Gastrocnemius medialis (tissue), 4 donors: ENCODE results near the gene PLA2G4A. TPM values are rescaled to one million over a fixed set of nuclear protein-coding genes. Genes with fewer than 3 reads are reported as not detected.

ENCODE experiments used
- ATAC-seq, 2 donors: fragments of 150-250 bp; one replicate each; pipeline ENCODE4 v1.9.1; 2016
- DNase-seq, 2 donors: peaks; one replicate each; pipeline ENCODE4 v3.0.0-alpha.2; 2019
- H3K27ac ChIP-seq, 4 donors: fragments of 200-600 bp; sonication (generic); 1 replicate in 1 of 4; 2 replicates in 3 of 4; pipeline ENCODE4 v1.5.1; 2016 to 2018; ENCODE audit warnings: mild to moderate bottlenecking in 2 of 4, moderate library complexity in 1 of 4
- H3K27me3 ChIP-seq, 3 donors: fragments of 200-600 bp; sonication (generic) in 2 of 3; 1 replicate in 1 of 3; 2 replicates in 2 of 3; pipeline versions ENCODE4 v1.5.1 to v1.6.0; 2016 to 2019; ENCODE audit warnings: mild to moderate bottlenecking in 1 of 3, moderate library complexity in 1 of 3
- H3K36me3 ChIP-seq, 2 donors: fragments of 200-600 bp; sonication (generic) in 1 of 2; one replicate each; pipeline ENCODE4 v1.5.1; 2017 to 2018
- H3K4me1 ChIP-seq, 2 donors: fragments of 200-600 bp; sonication (generic) in 1 of 2; one replicate each; pipeline ENCODE4 v1.5.1; 2016 to 2017; ENCODE audit warnings: mild to moderate bottlenecking in 2 of 2
- H3K4me3 ChIP-seq, 4 donors: fragments of 200-600 bp; sonication (generic) in 3 of 4; 1 replicate in 1 of 4; 2 replicates in 3 of 4; pipeline ENCODE4 v1.5.1; 2016 to 2019; ENCODE audit warnings: mild to moderate bottlenecking in 2 of 4
- H3K9me3 ChIP-seq, 3 donors: fragments of 200-600 bp; sonication (generic) in 2 of 3; 1 replicate in 1 of 3; 2 replicates in 2 of 3; pipeline ENCODE4 v1.5.1; 2016 to 2019
- POLR2A ChIP-seq, 2 donors: fragments of 450-650 bp; IDR thresholded peaks; one replicate each; pipeline ENCODE4 v1.6.1; 2017; ENCODE audit warnings: antibody characterized with exemption in 2 of 2, mild to moderate bottlenecking in 2 of 2, moderate library complexity in 2 of 2
- in situ Hi-C, 4 donors: fragments of 200-750 bp; cut with MboI; loops; one replicate each; pipeline versions ENCODE4 v1.15.0 to v1.8.0; 2017; ENCODE audit warnings: low sequenced_read_pairs in 4 of 4
- intact Hi-C: fragments of 100-400 bp; cut with DNase I; formaldehyde crosslinking; loops from one replicate; pipeline ENCODE4 v1.15.1; 2023; ENCODE audit warnings: low total_unique reads
- total RNA-seq, 4 donors: library from RNA; depleted of rRNA; stranded (reverse); fragments of >200 nt; gene quantifications; one replicate each; pipeline versions ENCODE4 v1.1.0 to v1.2.3, GENCODE V29; 2016
- TF ChIP-seq, protein P1 (sequence below), 5 experiments: fragments of 450-650 bp in 3 of 5; fragments of 200-600 bp in 2 of 5; sonication (generic) in 2 of 5; IDR thresholded peaks in 4 of 5; conservative IDR thresholded peaks in 1 of 5; 1 replicate in 4 of 5; 2 replicates in 1 of 5; pipeline ENCODE4 v1.5.1; 2016 to 2019; ENCODE audit warnings: antibody characterized with exemption in 5 of 5, mild to moderate bottlenecking in 3 of 5, moderate library complexity in 3 of 5

PLA2G4A gene
- total RNA-seq, 4 donors from 2014 or later = 0.44 to 0.95 (median 0.75) TPM

DNA sequence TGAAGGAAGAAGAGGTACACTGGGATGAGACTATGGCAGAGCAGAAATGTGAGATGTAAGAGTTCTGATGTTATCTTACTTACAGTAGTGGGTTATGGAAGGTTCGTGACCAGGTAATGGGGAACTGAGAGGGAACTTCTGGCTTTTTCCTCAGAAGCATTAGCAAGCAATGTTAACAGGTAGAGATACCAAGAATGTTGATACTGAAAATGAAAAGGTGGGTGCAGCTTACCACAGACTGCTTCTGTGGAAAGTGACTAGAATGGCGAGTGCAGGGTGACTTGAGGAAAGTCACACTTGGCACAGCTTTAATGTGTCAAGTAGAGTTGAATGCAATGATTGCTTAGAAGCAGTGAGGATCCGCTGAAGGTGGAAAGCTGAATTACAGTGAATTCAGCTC lies 70.8 kb downstream of the PLA2G4A start:
- Histone ChIP-seq H3K27ac (no peak overlapping the region), H3K4me3 (no peak overlapping the region), H3K36me3 (no peaks in the 10 kb centered on the region), H3K9me3 (no peaks in the 10 kb centered on the region), H3K4me1 (no peaks in the 10 kb centered on the region), H3K27me3 (no peaks in the 10 kb centered on the region)
- DNase-seq (no peak), ATAC-seq (no peak)
- in situ Hi-C loops (no loop called here), intact Hi-C loops (no loop called here)
- TF ChIP-seq POLR2A (IDR thresholded peaks at IDR 0.05) = no peak
- TF ChIP-seq, protein P1, sequence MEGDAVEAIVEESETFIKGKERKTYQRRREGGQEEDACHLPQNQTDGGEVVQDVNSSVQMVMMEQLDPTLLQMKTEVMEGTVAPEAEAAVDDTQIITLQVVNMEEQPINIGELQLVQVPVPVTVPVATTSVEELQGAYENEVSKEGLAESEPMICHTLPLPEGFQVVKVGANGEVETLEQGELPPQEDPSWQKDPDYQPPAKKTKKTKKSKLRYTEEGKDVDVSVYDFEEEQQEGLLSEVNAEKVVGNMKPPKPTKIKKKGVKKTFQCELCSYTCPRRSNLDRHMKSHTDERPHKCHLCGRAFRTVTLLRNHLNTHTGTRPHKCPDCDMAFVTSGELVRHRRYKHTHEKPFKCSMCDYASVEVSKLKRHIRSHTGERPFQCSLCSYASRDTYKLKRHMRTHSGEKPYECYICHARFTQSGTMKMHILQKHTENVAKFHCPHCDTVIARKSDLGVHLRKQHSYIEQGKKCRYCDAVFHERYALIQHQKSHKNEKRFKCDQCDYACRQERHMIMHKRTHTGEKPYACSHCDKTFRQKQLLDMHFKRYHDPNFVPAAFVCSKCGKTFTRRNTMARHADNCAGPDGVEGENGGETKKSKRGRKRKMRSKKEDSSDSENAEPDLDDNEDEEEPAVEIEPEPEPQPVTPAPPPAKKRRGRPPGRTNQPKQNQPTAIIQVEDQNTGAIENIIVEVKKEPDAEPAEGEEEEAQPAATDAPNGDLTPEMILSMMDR (IDR thresholded peaks at IDR 0.05 in 4 of 5, conservative IDR thresholded peaks at IDR 0.05 in 1 of 5) = no peak

GRCh38 chr1:186899977-186900376 lies 71.2 kb downstream of the PLA2G4A start:
- DNase-seq = no peak
- Histone ChIP-seq H3K9me3 (no peaks in the 10 kb centered on the region), H3K36me3 (no peaks in the 10 kb centered on the region), H3K27ac (no peak overlapping the region), H3K4me1 (no peaks in the 10 kb centered on the region), H3K27me3 (no peaks in the 10 kb centered on the region), H3K4me3 (no peak overlapping the region)
- no peak for ATAC-seq
- TF ChIP-seq, protein P1 (IDR thresholded peaks at IDR 0.05 in 4 of 5, conservative IDR thresholded peaks at IDR 0.05 in 1 of 5) = no peak
- no peak for TF ChIP-seq POLR2A (IDR thresholded peaks at IDR 0.05)
- in situ Hi-C loops = no loop called here
- intact Hi-C loops = no loop called here

- H3K9me3 ChIP-seq = no peaks in the 10 kb centered on the region
- H3K4me3 ChIP-seq = no peak overlapping the region
- no peak for DNase-seq
- H3K4me1 ChIP-seq = no peaks in the 10 kb centered on the region
- TF ChIP-seq, protein P1 (IDR thresholded peaks at IDR 0.05 in 4 of 5, conservative IDR thresholded peaks at IDR 0.05 in 1 of 5) = no peak
- TF ChIP-seq POLR2A (IDR thresholded peaks at IDR 0.05) = no peak
- no peaks in the 10 kb centered on the region for H3K36me3 ChIP-seq
- H3K27me3 ChIP-seq = no peaks in the 10 kb centered on the region
- H3K27ac ChIP-seq = no peak overlapping the region
- ATAC-seq = no peak
- intact Hi-C loops (no loop called here), in situ Hi-C loops (no loop called here)
Observed at GRCh38 chr1:186900539-186901237, 71.9 kb downstream of the PLA2G4A start.

DNA sequence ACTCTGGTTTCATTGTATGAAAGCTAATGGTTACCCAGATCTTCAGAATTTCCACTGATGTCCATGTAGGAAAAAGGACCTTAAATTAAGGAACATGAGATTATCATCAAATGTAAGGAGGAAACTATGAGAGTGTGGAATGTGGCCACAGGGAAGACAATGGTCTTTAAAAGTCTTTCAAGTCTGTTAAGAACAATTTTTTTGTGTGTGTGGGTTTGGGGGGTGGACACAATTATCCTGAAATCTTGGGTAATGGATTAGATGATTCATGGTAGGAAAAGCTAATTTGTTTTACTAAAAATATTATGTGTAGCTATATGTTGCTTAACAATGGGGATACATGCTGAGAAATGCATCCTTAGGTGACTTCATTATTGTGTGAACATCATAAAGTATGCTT lies 72.9 kb downstream of the PLA2G4A start:
- TF ChIP-seq POLR2A (IDR thresholded peaks at IDR 0.05) = no peak
- TF ChIP-seq, protein P1 (IDR thresholded peaks at IDR 0.05 in 4 of 5, conservative IDR thresholded peaks at IDR 0.05 in 1 of 5) = no peak
- Histone ChIP-seq H3K9me3 (no peaks in the 10 kb centered on the region), H3K4me3 (no peak overlapping the region), H3K27me3 (no peaks in the 10 kb centered on the region), H3K27ac (no peak overlapping the region), H3K4me1 (no peaks in the 10 kb centered on the region), H3K36me3 (no peaks in the 10 kb centered on the region)
- intact Hi-C loops (no loop called here), in situ Hi-C loops (no loop called here)
- ATAC-seq (no peak), DNase-seq (no peak)
